ENCODE data around the gene RPL27A.
A peak's percentile ranks its signal among the peaks of the same experiment; 100 is the strongest.

Gene RPL27A

DNA sequence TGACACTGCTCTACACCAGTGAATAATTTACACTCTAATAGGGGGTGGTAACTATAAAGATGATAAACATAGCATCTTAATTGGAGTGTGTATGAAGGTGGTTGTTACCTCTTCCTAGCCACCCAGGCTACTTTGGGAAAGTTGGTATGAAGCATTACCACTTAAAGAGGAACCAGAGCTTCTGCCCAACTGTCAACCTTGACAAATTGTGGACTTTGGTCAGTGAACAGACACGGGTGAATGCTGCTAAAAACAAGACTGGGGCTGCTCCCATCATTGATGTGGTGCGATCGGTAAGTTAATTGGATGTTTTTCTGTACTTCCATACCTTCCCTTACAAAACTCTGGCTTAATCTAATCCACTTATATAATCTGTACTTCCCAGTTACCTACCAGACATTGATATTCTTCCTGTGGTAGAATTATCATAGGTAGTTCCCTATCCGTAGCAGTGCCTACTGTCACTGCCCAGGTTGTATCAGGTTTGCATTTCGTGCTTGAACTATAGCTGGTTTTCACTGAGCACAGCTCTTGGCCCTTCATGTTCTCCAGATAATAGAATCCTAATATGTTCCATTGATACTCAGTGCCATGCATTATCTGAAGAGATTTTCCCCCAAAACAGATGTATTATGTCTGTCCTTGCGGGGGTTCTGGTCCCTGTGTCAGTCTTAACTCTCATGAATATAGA is 2.2 kb downstream of the RPL27A start:
- Histone ChIP-seq H3K36me3 (peaks cover 54% of the 10 kb centered on the region), H3K27me3 (ENCODE audit: insufficient read depth, low read depth, severe bottlenecking) (no peaks in the 10 kb centered on the region), H3K27ac (no peak overlapping the region), H3K4me3 (ENCODE audit: low read depth, low read length) (no peak overlapping the region), H3K9me3 (ENCODE audit: severe bottlenecking) (no peaks in the 10 kb centered on the region)
- TF ChIP-seq, protein P1, sequence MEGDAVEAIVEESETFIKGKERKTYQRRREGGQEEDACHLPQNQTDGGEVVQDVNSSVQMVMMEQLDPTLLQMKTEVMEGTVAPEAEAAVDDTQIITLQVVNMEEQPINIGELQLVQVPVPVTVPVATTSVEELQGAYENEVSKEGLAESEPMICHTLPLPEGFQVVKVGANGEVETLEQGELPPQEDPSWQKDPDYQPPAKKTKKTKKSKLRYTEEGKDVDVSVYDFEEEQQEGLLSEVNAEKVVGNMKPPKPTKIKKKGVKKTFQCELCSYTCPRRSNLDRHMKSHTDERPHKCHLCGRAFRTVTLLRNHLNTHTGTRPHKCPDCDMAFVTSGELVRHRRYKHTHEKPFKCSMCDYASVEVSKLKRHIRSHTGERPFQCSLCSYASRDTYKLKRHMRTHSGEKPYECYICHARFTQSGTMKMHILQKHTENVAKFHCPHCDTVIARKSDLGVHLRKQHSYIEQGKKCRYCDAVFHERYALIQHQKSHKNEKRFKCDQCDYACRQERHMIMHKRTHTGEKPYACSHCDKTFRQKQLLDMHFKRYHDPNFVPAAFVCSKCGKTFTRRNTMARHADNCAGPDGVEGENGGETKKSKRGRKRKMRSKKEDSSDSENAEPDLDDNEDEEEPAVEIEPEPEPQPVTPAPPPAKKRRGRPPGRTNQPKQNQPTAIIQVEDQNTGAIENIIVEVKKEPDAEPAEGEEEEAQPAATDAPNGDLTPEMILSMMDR (IDR thresholded peaks at IDR 0.05; ENCODE audit: low read depth, low read length): no peak
- no peak for DNase-seq

GRCh38 chr11:8685306-8685705 is 2.7 kb downstream of the RPL27A start:
- no peak overlapping the region for H3K27ac ChIP-seq
- H3K36me3 ChIP-seq: peaks cover 60% of the 10 kb centered on the region
- no peak for DNase-seq
- H3K4me3 ChIP-seq (ENCODE audit: low read depth, low read length): no peak overlapping the region
- TF ChIP-seq, protein P1 (IDR thresholded peaks at IDR 0.05; ENCODE audit: low read depth, low read length): no peak
- no peaks in the 10 kb centered on the region for H3K9me3 ChIP-seq (ENCODE audit: severe bottlenecking)
- H3K27me3 ChIP-seq (ENCODE audit: insufficient read depth, low read depth, severe bottlenecking): no peaks in the 10 kb centered on the region

DNA sequence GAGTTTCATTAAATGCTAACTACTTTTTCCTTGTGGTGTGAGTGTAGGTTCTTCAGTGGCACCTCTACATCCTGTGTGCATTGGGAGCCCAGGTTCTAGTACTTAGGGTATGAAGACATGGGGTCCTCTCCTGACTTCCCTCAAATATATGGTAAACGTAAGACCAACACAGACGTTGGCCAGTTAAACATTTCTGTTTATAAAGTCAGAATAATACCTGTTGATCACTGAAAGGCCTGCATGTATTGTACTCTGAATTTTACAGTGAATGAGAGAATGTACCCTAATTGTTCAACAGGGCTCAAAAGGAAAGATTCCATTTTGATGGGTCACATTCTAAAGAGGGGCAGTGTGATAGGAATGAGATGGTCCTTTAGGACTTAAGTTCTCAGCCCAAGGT is 3.2 kb downstream of the RPL27A start:
- TF ChIP-seq, protein P1 (IDR thresholded peaks at IDR 0.05; ENCODE audit: low read depth, low read length): no peak
- DNase-seq: no peak
- H3K36me3 ChIP-seq: peaks cover 61% of the 10 kb centered on the region
- H3K9me3 ChIP-seq (ENCODE audit: severe bottlenecking): no peaks in the 10 kb centered on the region
- H3K27me3 ChIP-seq (ENCODE audit: insufficient read depth, low read depth, severe bottlenecking): no peaks in the 10 kb centered on the region
- H3K4me3 ChIP-seq (ENCODE audit: low read depth, low read length): no peak overlapping the region
- H3K27ac ChIP-seq: no peak overlapping the region

DNA sequence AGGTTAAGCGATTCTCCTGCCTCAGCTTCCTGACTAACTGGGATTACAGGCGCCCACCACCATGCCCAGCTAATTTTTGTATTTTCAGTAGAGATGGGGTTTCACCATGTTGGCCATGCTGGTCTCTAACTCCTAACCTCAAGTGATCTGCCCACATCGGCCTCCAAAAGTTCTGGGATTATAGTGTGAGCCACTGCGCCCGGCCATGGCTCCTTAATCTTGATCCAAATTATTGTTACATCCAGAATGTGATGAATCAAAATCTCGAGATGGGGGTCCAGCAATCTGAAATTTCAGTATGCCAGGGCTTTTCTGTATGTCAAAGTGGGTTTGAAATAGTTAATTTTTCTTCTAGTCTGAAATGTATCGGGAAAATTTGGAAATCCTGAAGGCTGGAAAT is 3.7 kb downstream of the RPL27A start:
- H3K4me3 ChIP-seq (ENCODE audit: low read depth, low read length): no peak overlapping the region
- DNase-seq: no peak
- no peaks in the 10 kb centered on the region for H3K9me3 ChIP-seq (ENCODE audit: severe bottlenecking)
- TF ChIP-seq, protein P1 (IDR thresholded peaks at IDR 0.05; ENCODE audit: low read depth, low read length): no peak
- no peaks in the 10 kb centered on the region for H3K27me3 ChIP-seq (ENCODE audit: insufficient read depth, low read depth, severe bottlenecking)
- no peak overlapping the region for H3K27ac ChIP-seq
- H3K36me3 ChIP-seq: peaks cover 61% of the 10 kb centered on the region

GRCh38 chr11:8688414-8689362 is 6.1 kb downstream of the RPL27A start:
- H3K9me3 ChIP-seq (ENCODE audit: severe bottlenecking): no peaks in the 10 kb centered on the region
- H3K27me3 ChIP-seq (ENCODE audit: insufficient read depth, low read depth, severe bottlenecking): no peaks in the 10 kb centered on the region
- TF ChIP-seq, protein P1 (IDR thresholded peaks at IDR 0.05; ENCODE audit: low read depth, low read length): peak; percentile 56
- H3K4me3 ChIP-seq (ENCODE audit: low read depth, low read length): peak overlapping the region; percentile 64
- H3K36me3 ChIP-seq: peaks cover 73% of the 10 kb centered on the region
- H3K27ac ChIP-seq: peak overlapping the region; percentile 84
- DNase-seq: peak; percentile 97

All from WERI-Rb-1 (cell line).